GM12878 (cell line): ENCODE data around the gene MAVS. TPM values are rescaled to one million over a fixed set of nuclear protein-coding genes. Genes with fewer than 3 reads are reported as not detected.

ENCODE experiments used
- ATAC-seq: fragments of 200-7000 bp; cut with Tn5 transposase; 3 replicates; pipeline ENCODE4 v1.9.1; 2020; ENCODE audit warnings: mild to moderate bottlenecking, moderate library complexity
- BruUV-seq: library from RNA; stranded (reverse); fragments of 400-500 nt; replicated peaks from 2 replicates; lab custom pipeline; 2021; lab: Mats Ljungman, UMichigan
- CTCF ChIA-PET: fragments of 300-600 bp; sonication (Branson Sonifier 250); formaldehyde crosslinking; extraction: SDS; loops from one replicate; lab custom pipeline; 2021; ENCODE audit warnings: inconsistent platforms; lab: Yijun Ruan, JAX
- POLR2A ChIA-PET: fragments of 350-600 bp; formaldehyde crosslinking; extraction: SDS; loops from one replicate; lab custom pipeline; 2021; ENCODE audit warnings: inconsistent platforms; lab: Charles Lee
- RAD21 ChIA-PET: fragments of 300-600 bp; sonication (Branson Sonifier 250); formaldehyde crosslinking; loops from one replicate; lab custom pipeline; 2023; ENCODE audit warnings: antibody characterized with exemption; ENCODE audit not compliant: unreplicated experiment; lab: Charles Lee
- SMC1A ChIA-PET: fragments of 300-600 bp; sonication (Branson Sonifier 250); formaldehyde crosslinking; loops from one replicate; lab custom pipeline; 2023; ENCODE audit not compliant: unreplicated experiment, uncharacterized antibody; lab: Charles Lee
- DNase-seq: peaks from one replicate; pipeline ENCODE4 v3.0.0-alpha.2; 2011; ENCODE audit warnings: low read depth, low spot score
- FAIRE-seq: peaks from 3 replicates; lab custom pipeline; 2011; peaks lifted over from hg19 to GRCh38; lab: Jason Lieb, UNC
- H2AFZ ChIP-seq: 2 replicates; pipeline ENCODE4 v1.6.0; 2011; ENCODE audit warnings: low read depth, low read length, control low read depth; ENCODE audit not compliant: control insufficient read depth
- H3K27ac ChIP-seq: 2 replicates; pipeline ENCODE4 v1.5.1; 2011; ENCODE audit warnings: control low read depth; ENCODE audit not compliant: control insufficient read depth, insufficient read depth
- H3K27me3 ChIP-seq, 2 experiments: replicated peaks in 1 of 2; 2 replicates each; pipeline versions ENCODE4 v1.6.0 to v1.6.1; 2011; ENCODE audit warnings: low read length in 1 of 2; ENCODE audit not compliant: control insufficient read depth in 2 of 2, insufficient read depth in 2 of 2
- H3K36me3 ChIP-seq, 2 experiments: 2 replicates each; pipeline ENCODE4 v1.5.1; 2011; ENCODE audit warnings: low read length in 1 of 2; ENCODE audit not compliant: control insufficient read depth in 2 of 2, insufficient read depth in 2 of 2
- H3K4me1 ChIP-seq: 2 replicates; pipeline ENCODE4 v1.6.1; 2011; ENCODE audit warnings: mild to moderate bottlenecking, low read length, moderate library complexity, mixed read lengths; ENCODE audit not compliant: control insufficient read depth, insufficient read depth
- H3K4me2 ChIP-seq: 2 replicates; pipeline ENCODE4 v1.6.0; 2011; ENCODE audit warnings: control low read depth; ENCODE audit not compliant: control insufficient read depth, insufficient read depth
- H3K4me3 ChIP-seq: fragments of 200-600 bp; sonication (generic); 2 replicates; pipeline ENCODE4 v1.5.1; 2016
- H3K79me2 ChIP-seq: 2 replicates; pipeline ENCODE4 v1.6.0; 2011; ENCODE audit warnings: low read length; ENCODE audit not compliant: control insufficient read depth, insufficient read depth
- H3K9ac ChIP-seq: 2 replicates; pipeline ENCODE4 v1.8.0; 2011; ENCODE audit warnings: low read length, control low read depth, mixed read lengths; ENCODE audit not compliant: control insufficient read depth, insufficient read depth
- H3K9me3 ChIP-seq: replicated peaks from 3 replicates; pipeline ENCODE4 v1.5.1; 2011; ENCODE audit warnings: mild to moderate bottlenecking, low read length; ENCODE audit not compliant: control insufficient read depth, insufficient read depth
- H4K20me1 ChIP-seq: 2 replicates; pipeline ENCODE4 v1.6.0; 2011; ENCODE audit not compliant: control insufficient read depth, insufficient read depth
- CREM ChIP-seq: IDR thresholded peaks from 2 replicates; pipeline ENCODE4 v1.6.1; 2014; ENCODE audit warnings: antibody characterized with exemption, low read depth
- HDAC6 ChIP-seq: fragments of 200-600 bp; sonication (generic); IDR thresholded peaks from one replicate; pipeline ENCODE4 v1.8.0; 2017; ENCODE audit warnings: antibody characterized with exemption; ENCODE audit not compliant: unreplicated experiment
- MAX ChIP-seq: IDR thresholded peaks from 2 replicates; pipeline ENCODE4 v1.6.1; 2012; ENCODE audit warnings: low read depth, low read length, improper control_type of control experiment
- NFXL1 ChIP-seq: fragments of 450-650 bp; IDR thresholded peaks from 2 replicates; pipeline ENCODE4 v1.6.1; 2017; ENCODE audit warnings: antibody characterized with exemption, mild to moderate bottlenecking, borderline replicate concordance
- PML ChIP-seq: IDR thresholded peaks from 2 replicates; pipeline ENCODE4 v1.6.1; 2012; ENCODE audit warnings: low read length, inconsistent platforms
- REST ChIP-seq: IDR thresholded peaks from 2 replicates; pipeline ENCODE4 v1.6.1; 2012; ENCODE audit warnings: mild to moderate bottlenecking, low read depth, low read length
- SIN3A ChIP-seq: IDR thresholded peaks from 2 replicates; pipeline ENCODE4 v1.6.1; 2012; ENCODE audit warnings: low read depth, low read length, improper control_type of control experiment
- SMARCA5 ChIP-seq: fragments of 450-650 bp; IDR thresholded peaks from 2 replicates; pipeline ENCODE4 v1.6.1; 2017; ENCODE audit warnings: mild to moderate bottlenecking
- SPI1 ChIP-seq: IDR thresholded peaks from 2 replicates; pipeline ENCODE4 v1.6.1; 2011; ENCODE audit warnings: low read depth, mild to moderate bottlenecking, low read length, moderate library complexity, borderline replicate concordance; ENCODE audit not compliant: insufficient read depth
- SREBF1 ChIP-seq: IDR thresholded peaks from 2 replicates; pipeline ENCODE4 v1.6.1; 2012; ENCODE audit warnings: mild to moderate bottlenecking, low read length
- STAT3 ChIP-seq: IDR thresholded peaks from 2 replicates; pipeline ENCODE4 v1.6.1; 2011; ENCODE audit warnings: low read depth, low read length, improper control_type of control experiment
- WGBS: methylation state at CpG from one replicate; pipeline ENCODE4 v1.1.6; 2016; ENCODE audit warnings: low lambda C conversion rate; ENCODE audit not compliant: insufficient replicate concordance, insufficient coverage; ENCODE audit errors: missing lambda C conversion rate; 5-methylcytosine and 5-hydroxymethylcytosine counted together
- in situ Hi-C: fragments of 300-500 bp; cut with MboI; formaldehyde crosslinking; loops from 9 replicates; pipeline ENCODE4 v1.14.3; 2018; ENCODE audit warnings: mixed read lengths
- intact Hi-C: fragments of 100-400 bp; cut with micrococcal nuclease; formaldehyde crosslinking; loops from one replicate; pipeline ENCODE4 v1.14.2; 2022; ENCODE audit not compliant: unreplicated experiment
- polyA plus RNA-seq, 11 experiments: library from polyadenylated mRNA; depleted of rRNA in 4 of 11; unstranded in 6 of 11; stranded (reverse) in 5 of 11; fragments of >200 nt; fragmentation: Nextera tagmentation in 4 of 11; fragmentation: Illumina TruSeq in 1 of 11; extraction: Ambion mirVana in 4 of 11; extraction: Trizol in 1 of 11; gene quantifications; 1 replicate in 1 of 11; 2 replicates in 10 of 11; pipeline versions ENCODE4 v1.2.1 to v1.2.3, GENCODE V29; 2011 to 2016; ENCODE audit warnings: inconsistent platforms in 2 of 11, missing spikeins in 2 of 11, low read depth in 1 of 11
- total RNA-seq, 4 experiments: library from RNA; depleted of rRNA in 3 of 4; stranded (reverse); fragments of >200 nt in 3 of 4; fragmentation: Illumina TruSeq in 1 of 4; extraction: Trizol in 1 of 4; gene quantifications; 2 replicates each; pipeline versions ENCODE4 v1.2.1 to v1.2.3, GENCODE V29; 2013 to 2021
- TF ChIP-seq, protein P1 (sequence below): IDR thresholded peaks from 2 replicates; pipeline ENCODE4 v1.6.1; 2011; ENCODE audit warnings: borderline replicate concordance, low read depth, mild to moderate bottlenecking, moderate library complexity, low read length; ENCODE audit not compliant: insufficient read depth, poor library complexity, severe bottlenecking

Gene MAVS
- total and polyA plus RNA-seq, 10 of the 15 experiments (the other 5 are each of a cell fraction or from before 2014, with no cell fraction given) = 1.6 to 25.2 (median 12.6) TPM

- SMC1A ChIA-PET = interaction anchor here (1.1 kb wide), 1 partner anchor 12 kb away, joined by 5 read pairs; no protein-coding TSS in a partner anchor
- Histone ChIP-seq H4K20me1 (no peaks in the 10 kb centered on the region), H3K36me3 (peaks cover 30 to 33% of the 10 kb centered on the region in 2 experiments), H3K27ac (no peak overlapping the region), H3K4me1 (no peaks in the 10 kb centered on the region; the same call in 1 of the 2 replicates), H2AFZ (no peak overlapping the region), H3K4me2 (no peak overlapping the region), H3K79me2 (no peaks in the 10 kb centered on the region), H3K27me3 (no peaks in the 10 kb centered on the region), H3K4me3 (no peak overlapping the region), H3K9me3 (peaks cover under 1% of the 10 kb centered on the region; the same call in 1 of the 3 replicates), H3K9ac (no peak overlapping the region)
- no peak for TF ChIP-seq SREBF1
- no peak for TF ChIP-seq HDAC6
- no peak for TF ChIP-seq PML
- no peak for TF ChIP-seq SPI1
- intact Hi-C loops (no loop called here), in situ Hi-C loops (no loop called here)
- RAD21 ChIA-PET = no interaction called here
- POLR2A ChIA-PET = interaction anchor here (0.6 kb wide), 1 partner anchor 29 kb away, joined by 4 read pairs; no protein-coding TSS in a partner anchor
- no peak for FAIRE-seq
- ATAC-seq = no peak
- CTCF ChIA-PET = interaction anchor here (1.3 to 1.5 kb wide), 3 partner anchors 9 to 113 kb away, joined by 3 to 4 read pairs (median 3); no protein-coding TSS in a partner anchor
- DNase-seq = no peak
- 83% methylated on average over 3 of the region's 3 CpGs for WGBS
- BruUV-seq = no TSS peak
Measured at GRCh38 chr20:3866464-3866863, 19.8 kb downstream of the MAVS start.

DNA sequence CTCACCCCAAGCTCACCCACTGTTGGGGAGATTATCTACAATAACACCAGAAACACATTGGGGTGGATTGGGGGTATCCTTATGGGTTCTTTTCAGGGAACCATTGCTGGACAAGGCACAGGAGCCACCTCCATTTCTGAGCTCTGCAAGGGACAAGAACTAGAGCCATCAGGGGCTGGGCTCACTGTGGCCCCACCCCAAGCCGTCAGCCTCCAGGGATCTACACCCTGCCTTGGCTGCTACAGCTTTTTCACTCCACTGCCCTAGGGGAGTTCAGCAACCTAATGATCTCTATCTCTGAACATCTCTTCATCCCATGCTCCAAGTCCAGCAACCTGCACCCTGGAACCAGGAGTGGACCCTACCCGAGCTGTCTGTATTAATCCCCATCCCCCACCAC, 21.2 kb downstream of the MAVS start:
- no peak for FAIRE-seq
- Histone ChIP-seq H3K9me3 (no peaks in the 10 kb centered on the region), H3K36me3 (peaks cover 21 to 24% of the 10 kb centered on the region in 2 experiments; a peak in 3 of 4 replicates), H3K4me1 (no peaks in the 10 kb centered on the region; the same call in 1 of the 2 replicates), H3K27me3 (no peaks in the 10 kb centered on the region), H3K9ac (no peak overlapping the region), H3K4me3 (no peak overlapping the region), H3K27ac (no peak overlapping the region), H3K79me2 (no peaks in the 10 kb centered on the region), H4K20me1 (no peaks in the 10 kb centered on the region), H2AFZ (no peak overlapping the region)
- ChIA-PET RAD21 (no interaction called here), POLR2A (interaction anchor here (0.6 kb wide), 1 partner anchor 103 kb away, joined by 3 read pairs; no protein-coding TSS in a partner anchor), SMC1A (interaction anchor here (0.8 kb wide), 1 partner anchor 13 kb away, joined by 3 read pairs; no protein-coding TSS in a partner anchor), CTCF (interaction anchor here (1.1 to 1.9 kb wide), 4 partner anchors 11 to 30 kb away, joined by 3 to 8 read pairs (median 4); no protein-coding TSS in a partner anchor)
- TSS peak; percentile 21 for BruUV-seq
- ATAC-seq = no peak
- in situ Hi-C loops (no loop called here), intact Hi-C loops (no loop called here)
- DNase-seq = no peak
- 23% methylated on average over 2 of the region's 2 CpGs for WGBS
- TF ChIP-seq REST (no peak), NFXL1 (no peak), CREM (no peak), STAT3 (no peak), SMARCA5 (no peak), SIN3A (no peak), MAX (no peak)
- TF ChIP-seq, protein P1, sequence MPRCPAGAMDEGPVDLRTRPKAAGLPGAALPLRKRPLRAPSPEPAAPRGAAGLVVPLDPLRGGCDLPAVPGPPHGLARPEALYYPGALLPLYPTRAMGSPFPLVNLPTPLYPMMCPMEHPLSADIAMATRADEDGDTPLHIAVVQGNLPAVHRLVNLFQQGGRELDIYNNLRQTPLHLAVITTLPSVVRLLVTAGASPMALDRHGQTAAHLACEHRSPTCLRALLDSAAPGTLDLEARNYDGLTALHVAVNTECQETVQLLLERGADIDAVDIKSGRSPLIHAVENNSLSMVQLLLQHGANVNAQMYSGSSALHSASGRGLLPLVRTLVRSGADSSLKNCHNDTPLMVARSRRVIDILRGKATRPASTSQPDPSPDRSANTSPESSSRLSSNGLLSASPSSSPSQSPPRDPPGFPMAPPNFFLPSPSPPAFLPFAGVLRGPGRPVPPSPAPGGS = no peak
- TF ChIP-seq, all 136 proteins: peak for 0
- no peak overlapping the region for H3K4me2 ChIP-seq
